ENCODE results near the gene MAN2B2.

- TF ChIP-seq, protein P1, sequence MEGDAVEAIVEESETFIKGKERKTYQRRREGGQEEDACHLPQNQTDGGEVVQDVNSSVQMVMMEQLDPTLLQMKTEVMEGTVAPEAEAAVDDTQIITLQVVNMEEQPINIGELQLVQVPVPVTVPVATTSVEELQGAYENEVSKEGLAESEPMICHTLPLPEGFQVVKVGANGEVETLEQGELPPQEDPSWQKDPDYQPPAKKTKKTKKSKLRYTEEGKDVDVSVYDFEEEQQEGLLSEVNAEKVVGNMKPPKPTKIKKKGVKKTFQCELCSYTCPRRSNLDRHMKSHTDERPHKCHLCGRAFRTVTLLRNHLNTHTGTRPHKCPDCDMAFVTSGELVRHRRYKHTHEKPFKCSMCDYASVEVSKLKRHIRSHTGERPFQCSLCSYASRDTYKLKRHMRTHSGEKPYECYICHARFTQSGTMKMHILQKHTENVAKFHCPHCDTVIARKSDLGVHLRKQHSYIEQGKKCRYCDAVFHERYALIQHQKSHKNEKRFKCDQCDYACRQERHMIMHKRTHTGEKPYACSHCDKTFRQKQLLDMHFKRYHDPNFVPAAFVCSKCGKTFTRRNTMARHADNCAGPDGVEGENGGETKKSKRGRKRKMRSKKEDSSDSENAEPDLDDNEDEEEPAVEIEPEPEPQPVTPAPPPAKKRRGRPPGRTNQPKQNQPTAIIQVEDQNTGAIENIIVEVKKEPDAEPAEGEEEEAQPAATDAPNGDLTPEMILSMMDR (IDR thresholded peaks at IDR 0.05; ENCODE audit: poor library complexity), result no peak
- TF ChIP-seq EZH2 (IDR thresholded peaks at IDR 0.05; ENCODE audit: borderline replicate concordance), result no peak
These were observed 84.9 kb downstream of the MAN2B2 start for GRCh38 chr4:6659897-6660296.

Measured in hepatocyte (in vitro differentiated cells).